Fibroblast of pulmonary artery (primary cell): Measurements from ENCODE around the gene NSMCE1.

Source experiments
- DNase-seq: peaks from one replicate; pipeline ENCODE4 v3.0.0-alpha.2; 2010; ENCODE audit warnings: low read depth
- H3K4me3 ChIP-seq: replicated peaks from 2 replicates; pipeline ENCODE4 v1.5.1; 2011; ENCODE audit warnings: low read depth, mild to moderate bottlenecking, control low read depth, low read length, moderate library complexity
- CTCF ChIP-seq: IDR thresholded peaks from 2 replicates; pipeline ENCODE4 v1.5.1; 2011; ENCODE audit warnings: mild to moderate bottlenecking, control low read depth, low read length, inconsistent platforms; ENCODE audit errors: missing control alignments

The NSMCE1 gene

DNA sequence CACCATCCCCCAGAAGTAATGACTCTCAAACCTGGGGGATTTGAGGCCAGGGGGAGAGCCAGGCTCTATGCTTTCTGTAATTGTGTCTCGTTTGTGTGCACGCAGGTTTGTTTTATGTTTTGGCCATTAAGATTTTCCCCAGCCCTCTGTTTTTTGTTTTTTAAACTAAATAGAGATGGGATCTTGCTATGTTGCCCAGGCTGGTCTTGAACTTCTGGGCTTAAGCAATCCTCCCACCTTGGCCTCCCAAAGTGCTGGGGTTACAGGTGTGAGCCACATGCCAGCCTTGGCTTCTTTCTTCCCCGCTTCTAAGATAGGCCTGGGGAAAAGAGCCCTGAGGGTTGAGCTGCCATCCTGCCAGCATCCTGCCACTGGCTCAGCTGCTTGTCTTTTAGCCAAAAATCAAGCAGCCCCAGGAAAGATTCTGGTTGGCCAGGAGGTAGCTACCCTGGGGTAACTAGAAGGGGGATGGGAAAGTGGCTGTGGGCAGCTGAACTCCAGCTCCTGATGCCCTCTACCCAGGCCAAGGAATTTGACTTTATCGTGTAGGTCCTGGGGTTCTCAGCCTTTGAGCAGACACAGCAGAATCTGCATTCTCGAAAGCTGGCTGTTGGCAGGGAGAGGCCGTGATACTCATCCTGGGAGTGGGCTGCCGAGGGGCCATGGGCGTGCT lies 46.9 kb downstream of the NSMCE1 start:
- TF ChIP-seq CTCF: no peak
- no peak overlapping the region for H3K4me3 ChIP-seq
- DNase-seq: no peak

DNA sequence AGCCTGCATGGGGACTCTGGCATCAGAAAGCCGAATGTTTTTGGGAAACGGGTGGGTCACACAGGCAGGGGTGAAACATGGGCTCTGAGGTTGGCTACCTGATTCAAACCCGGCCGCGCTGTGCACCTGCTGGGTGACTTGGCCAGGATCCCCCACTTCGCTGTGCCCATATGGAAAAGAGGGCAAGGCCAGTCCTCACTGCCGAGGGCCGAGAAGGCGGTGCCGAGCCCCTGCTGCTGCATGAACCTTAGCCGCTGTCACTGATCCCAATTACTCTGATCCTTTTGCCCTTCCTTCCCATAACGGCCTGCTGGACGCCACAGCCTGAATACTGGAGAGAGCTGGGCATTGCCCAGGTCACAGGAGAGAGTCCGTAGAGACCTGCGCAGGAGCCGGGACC lies 47.6 kb downstream of the NSMCE1 start:
- no peak for DNase-seq
- H3K4me3 ChIP-seq: no peak overlapping the region

GRCh38 chr16:27220527-27220926 lies 48.0 kb downstream of the NSMCE1 start:
- no peak for TF ChIP-seq CTCF
- DNase-seq: no peak
- no peak overlapping the region for H3K4me3 ChIP-seq

More for the DNA sequence above, 47.6 kb downstream of the NSMCE1 start:
- no peak for TF ChIP-seq CTCF

DNA sequence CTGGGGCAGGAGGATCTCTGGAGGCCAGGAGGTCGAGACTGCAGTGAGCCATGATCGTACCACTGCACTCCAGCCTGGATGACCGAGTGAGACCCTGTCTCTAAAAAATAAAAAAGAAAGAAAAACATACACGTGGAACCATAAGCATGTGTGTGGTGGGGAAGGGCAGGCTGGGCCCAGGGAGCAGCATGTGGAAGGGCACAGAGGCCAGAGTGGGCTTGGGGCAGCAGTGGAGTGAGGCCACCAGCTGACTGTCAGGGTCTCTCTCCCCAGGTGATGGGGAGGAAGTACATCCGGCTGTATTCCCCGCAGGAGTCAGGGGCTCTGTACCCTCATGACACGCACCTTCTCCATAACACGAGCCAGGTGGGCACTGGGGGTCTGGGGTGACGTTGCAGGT lies 48.5 kb downstream of the NSMCE1 start:
- DNase-seq: no peak

GRCh38 chr16:27219161-27219560 lies 49.4 kb downstream of the NSMCE1 start:
- DNase-seq: no peak
- H3K4me3 ChIP-seq: no peak overlapping the region
- TF ChIP-seq CTCF: no peak

More for the DNA sequence above, 48.5 kb downstream of the NSMCE1 start:
- no peak for TF ChIP-seq CTCF
- no peak overlapping the region for H3K4me3 ChIP-seq

DNA sequence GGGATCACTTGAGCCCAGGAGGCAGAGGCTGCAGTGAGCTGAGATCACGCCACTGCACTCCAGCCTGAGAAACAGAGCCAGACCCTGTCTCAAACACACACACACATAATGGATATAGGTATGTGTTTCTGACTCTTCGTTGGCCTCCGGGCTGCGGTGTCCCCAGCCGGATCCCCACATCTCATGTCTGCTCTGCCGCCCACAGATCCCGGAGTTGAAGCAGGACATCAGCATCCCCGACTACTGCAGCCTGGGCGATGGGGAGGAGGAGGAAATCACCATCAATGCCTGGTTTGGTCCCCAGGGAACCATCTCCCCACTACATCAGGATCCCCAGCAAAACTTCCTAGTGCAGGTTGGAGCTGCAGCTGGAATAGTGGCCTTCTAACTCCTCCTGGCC lies 49.8 kb downstream of the NSMCE1 start:
- H3K4me3 ChIP-seq: no peak overlapping the region
- TF ChIP-seq CTCF: no peak
- DNase-seq: no peak

DNA sequence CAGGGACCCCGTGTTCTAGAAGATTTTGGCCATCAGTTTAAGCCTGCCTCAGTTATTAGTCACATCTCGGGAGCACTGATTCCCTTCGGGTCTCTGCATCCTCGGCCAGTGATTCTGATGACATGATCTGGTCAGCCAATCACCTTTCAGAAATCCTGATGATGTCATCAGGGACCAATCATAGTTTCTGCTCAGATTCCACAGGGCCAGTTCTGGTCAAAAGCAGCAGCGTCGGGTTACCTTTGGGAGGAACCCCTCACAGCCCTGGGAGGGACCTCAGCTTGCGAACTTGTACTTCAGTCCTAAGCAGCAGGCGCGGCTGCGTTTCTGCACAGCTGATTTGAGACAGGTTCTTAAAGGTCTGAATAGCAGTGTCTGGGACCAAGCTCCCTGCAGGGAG lies 51.3 kb downstream of the NSMCE1 start:
- DNase-seq: peak; percentile 66
- no peak overlapping the region for H3K4me3 ChIP-seq
- TF ChIP-seq CTCF: no peak
